Fibroblast of skin of right biceps (primary cell): ENCODE results near the gene SLC38A2.

ENCODE experiments used
- DNase-seq: peaks from one replicate; pipeline ENCODE4 v3.0.0-alpha.2; 2013

SLC38A2 gene

GRCh38 chr12:46373301-46374296 is 1.0 kb upstream of the SLC38A2 start:
- peak; percentile 68 for DNase-seq

DNA sequence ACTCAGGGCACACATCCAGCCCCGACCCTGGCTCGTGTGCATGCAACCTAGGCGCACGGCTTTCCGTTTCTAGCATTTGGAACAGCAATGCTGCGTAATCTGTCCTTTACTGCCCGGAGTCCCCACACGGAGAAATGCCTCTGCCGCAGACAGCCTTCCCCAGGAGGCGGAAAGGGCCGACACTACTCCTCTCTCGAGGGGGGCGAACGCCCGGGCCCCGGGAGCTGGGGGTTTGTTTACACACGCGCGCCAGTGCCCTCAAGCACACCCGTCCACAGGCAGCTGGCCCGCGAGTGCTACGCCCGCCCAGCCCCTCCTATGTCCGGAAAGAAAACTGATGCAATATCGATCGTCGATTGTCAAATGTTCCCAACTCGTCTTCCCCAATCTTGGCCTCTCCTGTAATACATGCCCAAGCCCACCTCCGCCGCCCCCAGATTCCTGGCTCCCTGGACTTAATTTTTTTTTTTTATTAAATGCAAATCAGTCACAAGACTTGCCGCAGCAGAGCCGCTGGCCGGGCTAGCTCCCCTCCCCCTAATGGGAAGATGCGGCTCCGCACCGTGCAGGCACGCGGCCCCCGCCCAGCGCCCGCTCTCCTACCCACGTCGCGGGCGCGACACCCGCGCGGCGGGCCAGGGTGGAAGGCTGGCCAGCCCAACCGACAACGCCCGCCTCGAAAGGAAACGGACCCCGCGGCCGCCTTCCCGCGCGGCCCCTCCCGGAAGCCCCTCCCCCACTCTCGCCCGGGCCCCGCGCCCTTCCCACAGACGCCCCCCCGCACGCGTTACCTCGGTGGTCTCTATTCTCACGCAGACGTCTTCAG is 642 bp downstream of the SLC38A2 start:
- peak; percentile 60 for DNase-seq

GRCh38 chr12:46370792-46371717 is 1.5 kb downstream of the SLC38A2 start:
- peak; percentile 89 for DNase-seq

DNA sequence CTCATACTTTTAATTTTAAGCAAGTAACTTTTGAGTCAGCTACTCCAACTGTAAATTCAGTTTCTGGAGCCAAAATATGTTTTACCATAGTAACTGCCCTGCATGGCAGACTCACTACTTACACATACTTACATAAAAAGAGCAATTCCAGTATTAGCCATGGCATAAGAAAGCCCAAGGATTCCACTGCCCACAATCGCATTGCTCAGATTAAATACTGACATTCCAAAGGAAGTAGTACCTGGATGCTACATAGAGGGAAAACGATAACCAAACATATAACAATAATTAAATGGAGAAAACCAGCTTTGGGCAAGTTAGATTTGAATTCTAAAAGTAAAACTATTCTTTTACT is 2.2 kb downstream of the SLC38A2 start:
- DNase-seq = no peak

GRCh38 chr12:46369474-46370379 is 2.8 kb downstream of the SLC38A2 start:
- no peak for DNase-seq

DNA sequence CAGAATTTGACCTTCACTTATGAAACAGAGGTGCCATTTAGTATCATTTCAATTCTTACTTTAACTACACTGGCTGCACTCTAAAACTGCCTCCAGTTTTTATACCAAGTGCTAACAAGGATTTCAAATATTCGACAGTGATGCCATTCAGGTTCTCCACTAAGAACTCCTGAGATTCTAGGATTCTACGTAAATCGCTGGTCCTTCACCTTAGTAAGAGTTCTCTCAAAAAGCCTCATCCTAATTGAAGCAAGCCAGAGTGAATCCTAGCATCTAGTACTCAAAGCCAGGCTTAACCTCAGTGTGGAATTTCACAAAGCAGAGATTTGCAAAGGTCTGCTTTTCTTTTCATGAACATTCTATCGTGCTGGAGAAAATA is 3.5 kb downstream of the SLC38A2 start:
- no peak for DNase-seq

DNA sequence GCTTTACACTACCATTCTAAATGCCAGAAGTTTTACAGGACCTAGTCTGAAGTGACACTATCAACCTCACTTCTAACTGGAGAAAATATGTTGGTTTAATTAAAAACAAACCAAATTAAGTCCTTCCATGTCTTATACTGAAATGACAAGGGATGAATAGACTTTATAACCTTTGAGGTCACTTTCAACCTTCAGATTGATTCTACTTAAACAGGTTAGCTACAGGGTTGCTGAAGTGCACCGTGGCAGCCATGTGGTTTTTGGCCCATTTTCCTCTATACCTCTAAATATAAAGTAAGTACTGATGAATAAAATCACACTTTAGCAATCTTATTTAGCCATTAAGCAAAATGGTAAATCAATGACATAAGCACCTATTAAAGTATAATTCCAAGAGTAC is 3.9 kb downstream of the SLC38A2 start:
- DNase-seq = no peak

DNA sequence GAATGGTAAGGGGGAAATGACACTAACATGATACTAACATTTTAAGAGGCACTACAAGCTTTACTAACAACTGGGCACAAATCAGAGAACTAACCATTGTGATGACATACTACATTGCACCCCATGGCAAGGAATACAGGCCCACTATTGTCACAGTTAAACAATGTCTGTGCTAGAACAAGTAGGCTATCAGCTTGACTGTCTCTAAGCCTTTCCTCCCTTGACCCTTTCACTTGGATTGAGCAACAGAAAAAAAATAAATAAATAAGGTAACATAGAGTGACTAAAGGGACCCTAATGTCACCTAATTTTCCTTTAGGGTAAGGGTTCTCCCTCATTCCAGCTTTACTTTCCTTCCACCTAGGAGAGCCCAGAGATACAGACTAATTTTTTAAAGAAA is 4.4 kb downstream of the SLC38A2 start:
- no peak for DNase-seq

- DNase-seq = no peak
Measured at GRCh38 chr12:46367351-46368029, 5.1 kb downstream of the SLC38A2 start.

GRCh38 chr12:46366771-46367170 is 5.8 kb downstream of the SLC38A2 start:
- DNase-seq = no peak

DNA sequence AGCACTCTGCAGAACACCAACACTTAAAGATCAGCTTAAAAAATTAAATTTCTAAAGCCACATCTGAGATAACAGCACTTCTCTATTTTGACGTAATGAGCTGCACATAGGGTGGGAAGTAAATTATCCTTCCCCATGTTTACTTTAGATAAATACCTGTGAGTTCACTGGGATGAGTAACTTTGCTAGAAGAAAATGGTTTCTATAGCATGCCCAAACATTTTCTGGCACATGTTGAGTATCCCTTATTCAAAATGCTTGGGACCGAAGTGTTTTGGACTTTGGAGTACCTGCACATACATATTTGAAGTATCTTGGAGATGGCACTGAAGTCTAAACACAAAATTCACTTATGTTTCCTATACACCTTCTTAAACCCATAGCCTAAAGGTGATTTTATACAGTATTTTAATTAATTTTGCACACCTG is 6.6 kb downstream of the SLC38A2 start:
- no peak for DNase-seq

- peak; percentile 81 for DNase-seq
Measured at GRCh38 chr12:46364777-46365580, 7.6 kb downstream of the SLC38A2 start.

GRCh38 chr12:46364300-46364696 is 8.3 kb downstream of the SLC38A2 start:
- no peak for DNase-seq

DNA sequence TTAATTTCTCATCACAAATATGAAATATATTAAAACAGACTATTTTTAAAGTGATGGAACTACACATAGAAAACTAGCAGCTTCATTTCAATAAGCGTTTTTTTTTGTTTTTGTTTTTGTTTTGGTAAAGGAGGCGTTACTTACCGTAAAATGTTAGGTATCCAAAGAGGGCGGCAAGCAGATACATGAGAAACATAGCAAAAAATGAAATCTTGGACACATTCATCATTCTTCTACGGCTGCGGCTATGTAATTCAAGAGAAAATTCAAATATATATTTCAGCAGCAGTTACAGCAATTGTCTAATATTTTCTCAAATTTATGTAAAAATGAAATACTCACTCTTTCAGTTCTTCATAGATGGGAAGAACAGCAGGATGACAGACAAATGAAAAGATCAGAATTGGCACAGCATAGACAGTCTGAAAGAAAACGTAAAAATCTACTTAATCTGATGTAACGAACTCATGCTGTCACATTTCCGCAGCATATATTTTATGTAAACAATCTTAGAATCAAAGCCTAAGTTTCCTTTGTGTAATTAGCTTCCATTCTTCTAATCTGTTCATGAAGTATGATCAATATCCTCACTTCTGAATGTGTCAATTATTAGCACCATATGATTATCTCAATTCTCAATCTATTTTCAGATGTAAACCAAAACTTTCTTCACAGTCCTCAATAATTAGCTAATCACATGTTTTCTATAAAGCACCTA is 8.8 kb downstream of the SLC38A2 start:
- no peak for DNase-seq

DNA sequence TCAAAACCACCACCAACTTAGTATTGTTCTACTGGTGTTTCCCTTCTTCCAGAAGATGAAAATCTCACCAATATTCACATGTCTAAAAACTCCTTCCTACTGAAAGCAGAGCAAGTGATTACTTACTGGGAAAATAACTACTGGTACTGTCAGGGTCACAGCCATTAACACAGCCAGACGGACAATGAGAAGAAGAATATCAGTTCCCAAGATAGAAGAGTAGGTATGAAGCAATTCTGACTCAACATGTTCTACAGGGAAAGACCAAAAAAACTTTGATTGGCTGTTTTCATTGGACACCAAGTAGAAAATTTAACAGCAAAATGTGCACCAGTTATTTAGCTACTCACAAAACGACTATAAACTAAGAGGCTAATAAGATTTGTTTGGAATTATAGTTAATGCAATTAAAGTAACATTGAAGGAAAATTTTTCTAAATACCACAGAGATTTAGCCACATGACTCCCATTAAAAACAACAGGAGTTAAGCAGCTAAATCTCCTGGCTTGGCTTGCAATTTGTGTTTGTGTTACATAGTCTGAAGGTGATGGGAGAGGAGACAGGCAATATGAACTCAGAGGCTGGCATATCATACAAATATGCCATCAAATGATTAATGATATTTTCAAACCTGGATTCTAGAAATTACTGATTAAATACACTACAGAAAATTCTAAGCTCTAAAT is 9.5 kb downstream of the SLC38A2 start:
- DNase-seq = no peak

- DNase-seq = no peak
Measured at GRCh38 chr12:46361667-46362034, 10.9 kb downstream of the SLC38A2 start.

DNA sequence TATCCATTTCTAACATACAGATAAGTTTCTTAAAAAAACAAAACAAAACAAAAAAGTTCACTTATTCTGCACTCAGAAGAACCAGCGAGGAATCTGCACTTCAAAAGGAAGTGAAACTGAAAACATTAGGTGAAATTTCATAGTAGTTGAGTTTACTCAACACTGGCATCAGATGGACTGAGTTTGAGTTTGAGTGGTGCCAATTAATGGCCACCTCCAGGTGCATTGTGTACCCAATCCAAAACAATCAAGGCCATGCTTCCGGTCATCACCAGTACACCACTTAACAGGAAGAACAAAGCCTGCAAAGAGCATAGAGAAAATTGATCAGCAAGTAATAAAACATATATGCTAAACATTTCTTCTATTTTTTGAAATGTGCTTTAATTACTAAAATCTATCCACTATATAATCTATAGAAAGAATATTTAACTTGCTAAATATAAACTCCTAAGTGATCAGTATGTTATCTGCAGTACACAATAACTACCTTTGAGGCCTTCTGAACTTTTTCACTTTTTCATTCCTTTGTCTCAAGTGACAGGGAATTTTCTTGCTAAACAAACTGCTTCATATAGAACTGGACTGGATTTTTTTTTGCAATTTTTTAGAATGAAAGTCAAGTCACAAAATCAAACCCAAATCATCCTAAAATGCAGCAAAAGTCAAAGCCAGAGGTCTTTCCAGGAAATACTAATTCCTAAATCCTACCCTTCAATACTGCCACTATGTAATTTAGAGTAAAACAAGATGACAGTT is 11.5 kb downstream of the SLC38A2 start:
- DNase-seq = no peak

GRCh38 chr12:46360370-46360769 is 12.2 kb downstream of the SLC38A2 start:
- DNase-seq = no peak
